Stimulated activated CD8-positive, alpha-beta memory T cell treated with anti-CD3 and anti-CD28 coated beads, Interleukin-7, amount 100 ng/mL, for 4 hours (primary cell): Measurements from ENCODE around the gene INPP5A.
"Not testable (repeated sequence)": the region's sequence is repeated elsewhere in the genome, so short reads cannot be mapped to it uniquely, and the experiment has no call there.

Experiments used
- DNase-seq, 2 donors: peaks; one replicate each; pipeline ENCODE4 v3.0.0-alpha.2; 2020; ENCODE audit warnings: low read depth in 2 of 2

Gene INPP5A

DNA sequence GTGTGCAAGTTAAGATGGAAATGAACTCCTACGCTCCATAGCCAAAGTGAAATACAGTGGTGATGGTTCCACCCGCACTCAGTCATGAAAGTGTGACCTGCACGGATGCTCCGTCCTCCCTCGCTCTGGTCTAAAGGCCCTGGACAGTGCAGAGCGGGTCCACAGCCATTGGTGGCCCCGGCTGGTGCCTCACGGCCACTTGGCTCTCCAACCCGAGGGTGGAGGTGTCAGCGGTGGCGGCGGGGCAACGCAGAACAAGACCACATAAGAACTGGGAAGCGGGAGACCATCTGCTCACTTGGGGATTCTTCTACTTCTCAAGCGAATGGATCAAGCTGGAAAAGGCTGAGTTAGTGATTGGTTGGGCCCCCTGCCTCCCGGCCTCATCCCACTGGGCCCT lies 187.6 kb downstream of the INPP5A start:
- DNase-seq = no peak

GRCh38 chr10:132726194-132726593 lies 188.6 kb downstream of the INPP5A start:
- no peak for DNase-seq

- DNase-seq = no peak
Measured at GRCh38 chr10:132726951-132727350, 189.4 kb downstream of the INPP5A start.

DNA sequence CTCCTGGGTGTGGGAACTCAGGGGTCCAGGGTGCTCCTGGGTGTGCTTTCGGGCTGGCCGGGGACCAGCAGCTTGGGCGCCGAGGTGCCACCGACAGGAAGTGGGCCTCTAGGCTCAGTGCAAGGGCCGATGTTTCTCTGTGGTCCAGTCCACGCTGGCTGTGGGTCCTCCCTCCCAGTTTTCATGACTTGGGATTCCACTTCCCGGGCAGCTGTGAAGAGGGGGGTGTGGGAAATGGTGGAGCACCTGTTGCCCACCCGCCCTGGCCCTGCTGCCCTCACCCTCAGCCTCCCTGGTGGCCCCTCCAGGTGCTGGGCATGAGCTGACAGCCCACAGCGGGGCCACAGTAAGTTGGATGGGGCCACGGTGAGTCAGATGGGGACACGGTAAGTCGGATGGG lies 189.8 kb downstream of the INPP5A start:
- DNase-seq = no peak

- no peak for DNase-seq
Measured at GRCh38 chr10:132728321-132728720, 190.7 kb downstream of the INPP5A start.

DNA sequence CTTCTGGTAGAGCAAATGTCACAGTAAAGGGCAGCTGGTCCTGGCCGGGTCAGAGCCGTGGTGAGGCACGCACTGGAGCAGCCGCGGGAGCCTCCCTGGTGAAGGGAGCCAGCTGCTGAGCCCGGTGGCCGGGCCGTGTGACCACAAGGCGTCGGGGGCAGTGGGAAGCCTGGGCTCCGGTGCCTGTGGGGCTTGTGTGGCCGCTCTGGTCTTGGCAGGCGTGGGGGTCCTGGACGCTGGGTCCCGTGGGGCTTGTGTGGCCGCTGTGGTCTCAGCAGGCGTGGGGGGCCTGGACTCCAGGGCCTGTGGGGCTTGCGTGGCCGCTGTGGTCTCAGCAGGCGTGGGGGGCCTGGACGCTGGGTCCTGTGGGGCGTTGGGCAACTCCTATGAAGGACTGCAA lies 191.2 kb downstream of the INPP5A start:
- no peak for DNase-seq

DNA sequence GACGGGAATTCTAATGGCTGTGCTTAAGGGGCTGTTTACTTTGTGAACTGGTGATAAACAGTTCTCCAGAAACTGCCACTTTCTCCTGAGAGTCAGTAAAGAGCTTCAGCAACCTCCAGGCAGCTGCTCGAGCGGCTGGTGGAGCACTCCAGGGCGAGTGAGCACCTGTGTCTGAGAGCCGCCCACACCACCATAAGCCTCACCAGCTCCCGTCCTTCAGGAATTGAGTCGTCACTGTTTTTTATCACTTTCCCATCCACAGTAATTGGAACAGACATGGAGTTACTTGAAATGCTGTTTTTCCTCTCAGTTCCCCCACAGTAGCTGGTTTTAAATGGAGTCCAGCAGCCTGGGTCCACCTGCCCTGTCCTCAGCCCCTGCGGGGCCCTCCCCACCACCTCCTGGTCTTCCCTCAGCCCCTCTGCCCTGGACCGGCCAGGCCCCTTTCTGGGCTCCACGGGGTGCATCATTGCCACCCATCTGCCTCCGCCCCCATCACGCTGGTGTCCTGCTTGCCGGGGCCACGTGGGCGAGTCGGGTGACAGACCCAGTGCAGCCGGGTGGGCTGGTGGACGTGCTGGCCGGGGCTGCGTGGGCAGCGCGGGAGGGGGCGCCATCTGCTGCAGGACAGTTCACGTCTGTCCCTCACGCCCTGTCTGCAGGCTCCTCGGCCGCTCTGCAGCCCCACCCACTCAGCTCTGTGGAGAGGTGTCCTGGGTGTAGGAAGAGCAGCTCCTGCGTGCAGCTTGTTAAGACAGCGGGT lies 192.4 kb downstream of the INPP5A start:
- no peak for DNase-seq

DNA sequence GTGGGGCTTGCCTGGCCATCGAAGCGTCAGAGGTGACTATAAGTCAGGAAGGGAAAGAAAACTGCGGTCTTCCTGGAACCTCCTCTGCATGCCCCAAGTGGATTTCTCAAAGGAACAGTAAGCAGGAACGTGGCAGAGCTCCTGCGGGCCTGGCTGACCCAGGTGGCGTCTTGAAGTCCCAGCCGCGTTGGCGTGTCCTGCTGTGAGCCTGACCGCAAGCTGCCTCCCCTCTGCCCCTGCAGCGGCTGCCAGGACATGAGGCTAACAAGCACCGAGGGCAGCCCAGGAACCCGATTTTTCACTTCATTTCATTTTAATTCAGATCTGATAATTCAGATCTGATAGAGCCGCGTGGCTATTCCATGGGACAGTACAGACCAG lies 193.0 kb downstream of the INPP5A start:
- no peak for DNase-seq

DNA sequence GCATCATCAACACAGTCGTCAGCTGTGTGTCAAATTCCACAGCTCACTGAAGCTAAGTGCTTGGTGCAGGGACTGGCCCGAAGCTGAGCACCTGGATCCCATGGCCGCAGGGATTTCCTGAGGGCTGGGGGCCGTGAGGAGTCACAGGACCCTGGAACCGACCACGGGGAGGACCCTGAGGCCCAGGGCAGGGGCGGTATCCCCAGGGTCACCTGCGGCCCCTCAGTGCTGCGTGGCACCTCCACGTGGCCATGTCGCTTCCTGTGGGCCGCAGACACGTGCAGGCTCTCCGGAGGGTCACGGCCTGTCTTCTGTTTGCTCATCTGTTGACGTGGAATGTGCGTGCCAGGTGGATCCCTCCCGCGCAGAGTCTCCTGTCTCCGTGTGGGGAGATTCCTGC lies 194.9 kb downstream of the INPP5A start:
- no peak for DNase-seq

DNA sequence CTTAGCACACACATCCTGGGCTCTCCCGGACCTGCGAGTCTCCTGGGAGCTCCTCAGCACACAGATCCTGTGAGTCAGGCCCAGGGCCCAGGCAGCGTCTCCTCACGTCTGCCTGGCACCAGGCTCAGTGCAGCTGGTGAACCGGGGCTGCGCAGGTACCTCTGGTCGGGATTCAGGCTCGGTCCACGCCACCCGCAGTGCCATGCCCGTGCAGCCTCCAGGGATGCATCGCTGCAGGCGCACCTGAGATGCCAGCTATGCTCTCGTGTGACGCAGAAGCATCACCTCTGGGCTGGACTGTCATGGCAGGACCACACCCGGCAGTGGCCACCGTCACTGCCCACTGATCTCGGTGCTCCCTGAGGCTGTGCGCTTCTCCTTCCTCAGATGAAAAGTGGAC lies 196.3 kb downstream of the INPP5A start:
- DNase-seq = no peak

GRCh38 chr10:132735341-132735775 lies 197.8 kb downstream of the INPP5A start:
- DNase-seq = no peak

- DNase-seq = no peak
Measured at GRCh38 chr10:132735923-132736391, 198.4 kb downstream of the INPP5A start.

DNA sequence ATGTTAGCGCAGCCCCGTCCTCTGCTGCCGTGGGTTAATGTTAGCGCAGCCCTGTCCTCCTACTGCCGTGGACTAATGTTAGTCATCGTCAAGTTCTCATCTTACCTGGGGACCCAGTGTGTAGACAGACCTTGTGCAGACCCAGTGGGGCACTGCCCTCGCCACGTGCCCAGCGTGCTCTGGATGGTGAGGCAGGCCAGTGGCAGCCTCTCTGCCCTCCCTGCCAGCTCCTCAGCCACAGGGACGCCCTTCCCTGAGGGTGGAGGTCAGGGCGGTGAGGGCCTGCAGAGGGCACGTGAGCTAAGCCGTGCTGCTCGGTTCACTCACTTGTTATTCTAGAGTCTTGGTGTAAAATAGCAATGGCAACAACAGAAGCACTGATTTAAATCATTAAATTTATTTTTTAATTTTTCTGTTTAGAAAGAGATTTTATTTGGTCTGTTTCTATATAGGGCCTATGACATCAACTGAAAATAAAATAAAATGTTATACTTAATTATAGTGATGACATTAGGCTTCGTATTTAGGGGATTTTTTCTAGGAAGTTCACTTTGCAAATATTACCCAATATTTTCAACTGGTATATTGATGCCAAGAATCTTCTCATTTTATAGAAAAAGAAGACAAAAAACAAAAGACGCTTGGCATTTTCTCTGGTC lies 199.9 kb downstream of the INPP5A start:
- DNase-seq = no peak

DNA sequence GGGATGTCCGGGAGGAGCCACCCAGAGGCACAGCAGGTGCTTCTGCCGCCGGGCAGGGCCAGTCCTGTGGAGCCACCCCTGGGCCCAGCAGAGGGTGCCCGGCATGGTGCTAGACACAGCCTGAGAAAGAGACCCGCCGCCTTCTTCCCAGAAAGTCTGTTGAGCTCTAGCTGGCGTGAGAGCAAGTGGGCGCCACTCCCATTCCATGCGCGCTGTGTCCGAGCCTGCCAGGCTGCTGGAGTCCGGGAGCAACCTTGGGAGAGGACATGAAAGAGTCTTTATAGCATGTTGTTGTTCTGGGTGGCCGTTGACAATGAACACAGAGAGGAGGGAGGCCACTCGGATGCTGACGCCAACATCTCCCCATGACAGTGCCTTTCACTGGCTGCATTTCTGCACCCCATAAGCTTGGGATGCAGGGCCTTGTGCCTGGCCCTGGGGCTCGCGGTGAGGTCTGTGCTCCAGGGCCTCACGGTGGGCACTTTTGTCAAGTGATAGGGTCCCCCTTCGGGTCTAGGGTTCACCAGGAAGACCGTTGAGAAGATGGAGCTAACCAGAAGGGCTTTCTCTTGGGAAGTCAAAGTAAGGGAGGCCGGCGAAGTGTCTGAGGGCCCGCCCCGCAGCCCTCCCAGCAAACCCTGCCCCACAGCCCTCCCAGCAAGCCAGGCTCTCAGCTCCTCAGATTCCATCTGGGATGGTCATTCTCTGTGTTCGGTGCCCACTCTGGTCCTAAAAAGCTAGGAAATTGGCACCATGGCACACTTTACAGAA lies 201.1 kb downstream of the INPP5A start:
- DNase-seq = no peak

GRCh38 chr10:132739225-132739613 lies 201.6 kb downstream of the INPP5A start:
- no peak for DNase-seq

GRCh38 chr10:132740588-132740987 lies 203.0 kb downstream of the INPP5A start:
- DNase-seq = no peak

DNA sequence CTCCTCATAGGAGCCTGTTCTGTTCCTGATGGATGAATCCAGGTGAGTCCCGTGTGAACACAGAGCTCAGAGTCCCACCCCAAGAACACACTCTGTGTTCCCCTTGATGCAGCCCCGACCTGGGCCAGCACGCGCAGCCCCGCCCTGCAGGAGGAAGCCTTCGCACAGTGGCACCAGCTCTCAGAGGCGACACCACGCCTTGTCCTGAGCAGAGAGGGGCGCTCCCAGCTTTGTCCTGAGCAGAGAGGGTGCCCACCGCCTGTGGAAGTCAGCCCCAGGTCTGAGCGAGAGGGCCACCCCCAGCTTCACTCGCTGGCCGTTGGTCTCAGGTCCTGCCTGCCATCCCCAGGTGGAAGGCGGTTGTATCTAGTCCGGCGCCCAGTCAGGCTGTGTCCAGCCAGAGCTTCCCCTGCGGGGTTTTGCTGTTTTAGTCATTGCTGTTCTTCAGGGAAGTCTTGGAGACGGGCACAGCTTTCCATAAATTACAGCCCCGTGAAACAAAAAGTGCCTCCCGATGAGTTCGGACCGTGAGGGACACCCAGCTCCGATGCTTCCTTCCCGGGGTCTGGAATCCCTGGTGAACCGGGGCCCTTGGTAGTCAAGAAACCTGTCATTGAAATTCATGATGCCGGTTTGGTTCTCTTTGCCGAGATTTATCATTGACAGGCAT lies 204.7 kb downstream of the INPP5A start:
- no peak for DNase-seq

DNA sequence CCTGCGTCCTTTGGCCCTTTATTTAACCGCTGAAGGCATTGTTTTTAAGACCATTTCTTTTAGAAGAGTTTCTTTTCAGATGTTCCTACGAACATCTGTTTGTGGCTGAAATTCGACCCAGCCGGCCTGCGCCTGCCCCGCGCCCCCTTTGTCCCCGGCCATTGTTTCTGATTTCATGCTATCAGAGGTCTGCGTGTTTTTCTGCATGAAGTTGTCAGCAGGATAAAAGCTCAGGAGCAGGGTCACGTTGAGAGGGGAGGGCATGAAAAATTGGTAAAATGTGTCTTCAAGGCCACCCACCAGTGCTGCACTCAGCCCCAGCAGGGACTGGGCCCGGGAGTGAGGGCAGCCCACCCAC lies 205.2 kb downstream of the INPP5A start:
- no peak for DNase-seq

DNA sequence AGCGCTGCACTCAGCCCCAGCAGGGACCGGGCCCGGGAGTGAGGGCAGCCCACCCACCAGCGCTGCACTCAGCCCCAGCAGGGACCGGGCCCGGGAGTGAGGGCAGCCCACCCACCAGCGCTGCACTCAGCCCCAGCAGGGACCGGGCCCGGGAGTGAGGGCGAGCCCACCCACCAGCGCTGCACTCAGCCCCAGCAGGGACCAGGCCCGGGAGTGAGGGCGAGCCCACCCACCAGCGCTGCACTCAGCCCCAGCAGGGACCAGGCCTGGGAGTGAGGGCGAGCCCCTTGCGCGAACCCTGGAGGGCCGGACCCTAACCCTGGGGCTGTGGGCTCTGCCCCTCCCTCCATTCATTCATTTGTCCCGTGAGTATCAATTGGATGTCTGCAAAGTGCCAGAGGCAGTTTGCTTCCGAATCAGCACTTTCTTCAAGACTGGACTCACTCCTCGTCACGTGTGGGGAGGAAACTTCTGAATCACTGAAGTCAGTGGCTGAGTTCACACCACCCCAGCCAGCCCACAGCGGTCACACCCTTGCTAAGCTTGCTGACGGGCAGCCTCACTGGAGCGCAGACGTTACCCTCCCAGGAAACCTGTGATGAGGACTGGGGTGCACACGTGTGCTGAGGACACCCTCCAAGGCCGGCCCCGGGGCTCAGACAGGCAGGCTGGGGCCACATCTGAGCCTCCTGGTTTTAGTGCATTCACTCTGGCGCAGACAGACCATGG lies 205.8 kb downstream of the INPP5A start:
- DNase-seq = not testable (repeated sequence)

GRCh38 chr10:132743925-132744490 lies 206.4 kb downstream of the INPP5A start:
- no peak for DNase-seq

- DNase-seq = no peak
Measured at GRCh38 chr10:132744839-132745238, 207.3 kb downstream of the INPP5A start.
